ENCODE data around the gene ARHGAP31.
"Not testable (repeated sequence)": the region's sequence is repeated elsewhere in the genome, so short reads cannot be mapped to it uniquely, and the experiment has no call there.

Gene ARHGAP31

DNA sequence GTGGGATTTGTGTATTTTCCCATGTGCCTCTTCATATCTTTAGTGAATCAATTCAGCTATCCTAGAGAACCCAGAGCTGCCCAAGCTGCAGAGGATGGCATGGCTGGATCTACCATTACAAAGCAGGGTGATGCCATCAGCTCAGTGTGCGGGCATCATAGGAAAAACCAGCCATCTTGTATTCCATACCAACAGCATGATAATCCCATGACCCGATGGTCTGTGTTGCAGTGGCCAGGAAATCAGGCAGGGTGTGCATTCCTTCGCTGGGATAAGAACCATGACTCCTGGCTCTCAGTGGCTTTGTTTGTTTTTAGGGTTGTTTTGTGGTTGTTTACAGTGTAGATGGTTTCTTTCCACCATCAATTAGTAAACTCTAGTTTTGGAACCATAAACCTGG lies 36.0 kb downstream of the ARHGAP31 start:
- TF ChIP-seq ZNF384 (IDR thresholded peaks at IDR 0.05) (no peak), L3MBTL2 (conservative IDR thresholded peaks at IDR 0.05) (no peak), FOXM1 (IDR thresholded peaks at IDR 0.05; ENCODE audit: borderline replicate concordance) (no peak), FOXK2 (IDR thresholded peaks at IDR 0.05) (no peak), SP1 (IDR thresholded peaks at IDR 0.05) (no peak), BHLHE40 (IDR thresholded peaks at IDR 0.05; ENCODE audit: borderline replicate concordance) (no peak)
- DNase-seq (ENCODE audit: extremely low spot score) = no peak
- CTCF ChIA-PET = no interaction called here
- POLR2A ChIA-PET = no interaction called here

GRCh38 chr3:119330858-119331257 lies 36.7 kb downstream of the ARHGAP31 start:
- POLR2A ChIA-PET = no interaction called here
- DNase-seq (ENCODE audit: extremely low spot score) = no peak
- CTCF ChIA-PET = no interaction called here
- TF ChIP-seq LEF1 (IDR thresholded peaks at IDR 0.05; ENCODE audit: borderline replicate concordance) = no peak
- no peak for TF ChIP-seq ARNT (IDR thresholded peaks at IDR 0.05)
- no peak for TF ChIP-seq CTBP1 (IDR thresholded peaks at IDR 0.05; ENCODE audit: borderline replicate concordance)
- TF ChIP-seq PKNOX1 (IDR thresholded peaks at IDR 0.05) = no peak
- TF ChIP-seq SUZ12 (IDR thresholded peaks at IDR 0.05) = no peak
- TF ChIP-seq ELF4 (IDR thresholded peaks at IDR 0.05) = no peak
- TF ChIP-seq ZNF384 (IDR thresholded peaks at IDR 0.05) = no peak
- TF ChIP-seq FOXA1 (IDR thresholded peaks at IDR 0.05) = no peak
- no peak for TF ChIP-seq HDGF (IDR thresholded peaks at IDR 0.05; ENCODE audit: borderline replicate concordance)

GRCh38 chr3:119331661-119332060 lies 37.5 kb downstream of the ARHGAP31 start:
- no peak for DNase-seq (ENCODE audit: extremely low spot score)
- TF ChIP-seq PKNOX1 (IDR thresholded peaks at IDR 0.05) (no peak), TARDBP (IDR thresholded peaks at IDR 0.05) (no peak), ARNT (IDR thresholded peaks at IDR 0.05) (no peak), SUZ12 (IDR thresholded peaks at IDR 0.05) (no peak), FOXA1 (IDR thresholded peaks at IDR 0.05) (no peak), SP1 (IDR thresholded peaks at IDR 0.05) (no peak), ZNF384 (IDR thresholded peaks at IDR 0.05) (no peak), BHLHE40 (IDR thresholded peaks at IDR 0.05; ENCODE audit: borderline replicate concordance) (no peak), FOXM1 (IDR thresholded peaks at IDR 0.05; ENCODE audit: borderline replicate concordance) (no peak), NFRKB (IDR thresholded peaks at IDR 0.05) (no peak), HDGF (IDR thresholded peaks at IDR 0.05; ENCODE audit: borderline replicate concordance) (no peak), ELF4 (IDR thresholded peaks at IDR 0.05) (no peak)
- ChIA-PET CTCF (interaction anchor here (0.6 kb wide), 1 partner anchor 9 kb away, joined by 3 read pairs; no protein-coding TSS in a partner anchor), POLR2A (no interaction called here)

DNA sequence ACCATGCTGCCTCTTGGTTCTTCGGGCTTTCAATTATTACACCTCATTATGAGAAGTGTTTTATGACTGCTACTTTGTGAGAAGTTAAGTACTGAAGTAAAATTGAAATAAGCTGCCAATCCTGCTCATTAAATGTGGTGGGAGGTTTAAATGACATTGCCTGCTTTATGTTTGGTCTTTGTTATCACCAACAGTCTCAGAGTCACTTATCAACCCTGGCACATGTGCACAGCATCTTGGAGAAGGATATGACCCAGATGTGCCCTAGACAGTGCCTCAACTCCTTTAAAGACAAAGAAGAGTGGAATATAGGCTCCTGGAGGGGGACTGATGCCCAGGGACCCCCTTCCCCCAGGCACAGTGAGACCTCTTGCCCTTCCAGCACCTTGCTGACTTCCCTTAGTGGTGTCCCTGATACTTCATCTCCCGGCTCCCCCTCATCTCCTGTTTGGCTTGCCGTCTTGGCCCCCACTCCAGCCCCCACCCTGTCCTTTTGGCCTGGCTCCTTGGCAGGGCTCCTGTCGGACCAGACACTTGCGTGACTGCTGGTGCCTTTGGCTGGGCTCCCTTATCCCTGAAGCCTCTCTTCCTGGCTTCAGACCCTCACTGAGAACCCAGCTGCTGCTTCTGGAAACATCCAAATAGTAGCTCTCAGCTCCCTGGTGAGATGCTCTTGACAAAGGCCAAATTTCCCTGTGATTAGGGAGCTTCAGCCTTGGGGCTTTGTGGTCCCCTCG lies 39.8 kb downstream of the ARHGAP31 start:
- no peak for DNase-seq (ENCODE audit: extremely low spot score)
- CTCF ChIA-PET = no interaction called here
- POLR2A ChIA-PET = no interaction called here
- no peak for TF ChIP-seq SUZ12 (IDR thresholded peaks at IDR 0.05)
- no peak for TF ChIP-seq TARDBP (IDR thresholded peaks at IDR 0.05)
- no peak for TF ChIP-seq BHLHE40 (IDR thresholded peaks at IDR 0.05; ENCODE audit: borderline replicate concordance)
- TF ChIP-seq FOXK2 (IDR thresholded peaks at IDR 0.05) = no peak
- no peak for TF ChIP-seq LEF1 (IDR thresholded peaks at IDR 0.05; ENCODE audit: borderline replicate concordance)
- no peak for TF ChIP-seq FOXA1 (IDR thresholded peaks at IDR 0.05)
- TF ChIP-seq CTBP1 (IDR thresholded peaks at IDR 0.05; ENCODE audit: borderline replicate concordance) = no peak
- TF ChIP-seq FOXM1 (IDR thresholded peaks at IDR 0.05; ENCODE audit: borderline replicate concordance) = no peak
- TF ChIP-seq ZNF384 (IDR thresholded peaks at IDR 0.05) = no peak

DNA sequence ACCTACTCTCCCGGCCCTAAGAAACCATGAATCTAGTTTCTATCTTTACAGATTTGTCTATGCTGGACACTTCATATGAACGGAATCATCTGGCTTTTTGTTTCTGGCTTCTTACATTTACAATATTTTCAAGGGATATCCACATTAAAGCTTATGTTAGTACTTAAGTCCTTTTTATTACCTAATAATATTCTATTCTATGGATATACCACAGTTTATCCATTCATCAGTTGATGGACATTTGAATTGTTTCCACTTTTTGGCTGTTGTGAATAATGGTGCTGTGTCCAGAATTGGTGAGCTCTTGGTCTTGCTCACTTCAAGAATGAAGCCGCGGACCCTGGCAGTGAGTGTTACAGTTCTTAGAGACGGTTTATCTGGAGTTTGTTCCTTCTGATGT lies 42.6 kb downstream of the ARHGAP31 start:
- no peak for DNase-seq (ENCODE audit: extremely low spot score)
- ChIA-PET CTCF (no interaction called here), POLR2A (no interaction called here)
- TF ChIP-seq NFRKB (IDR thresholded peaks at IDR 0.05) (no peak), BHLHE40 (IDR thresholded peaks at IDR 0.05; ENCODE audit: borderline replicate concordance) (no peak), ARNT (IDR thresholded peaks at IDR 0.05) (no peak), TARDBP (IDR thresholded peaks at IDR 0.05) (no peak), L3MBTL2 (conservative IDR thresholded peaks at IDR 0.05) (no peak), LEF1 (IDR thresholded peaks at IDR 0.05; ENCODE audit: borderline replicate concordance) (no peak), FOXK2 (IDR thresholded peaks at IDR 0.05) (no peak), PKNOX1 (IDR thresholded peaks at IDR 0.05) (no peak), ZNF384 (IDR thresholded peaks at IDR 0.05) (no peak), CTBP1 (IDR thresholded peaks at IDR 0.05; ENCODE audit: borderline replicate concordance) (no peak)

DNA sequence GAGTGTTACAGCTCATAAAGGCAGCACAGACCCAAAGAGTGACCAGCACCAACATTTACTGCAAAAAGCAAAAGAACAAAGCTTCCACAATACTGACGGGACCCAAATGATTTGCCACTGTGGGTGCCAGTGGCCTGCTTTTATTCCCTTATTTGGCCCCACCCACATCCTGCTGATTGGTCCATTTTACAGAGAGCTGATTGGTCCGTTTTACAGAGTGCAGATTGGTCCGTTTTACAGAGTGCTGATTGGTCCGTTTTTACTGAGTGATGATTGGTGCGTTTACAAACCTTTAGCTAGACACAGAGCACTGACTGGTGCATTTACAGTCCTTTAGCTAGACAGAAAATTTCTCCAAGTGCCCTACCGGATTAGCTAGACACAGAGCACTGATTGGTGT lies 43.2 kb downstream of the ARHGAP31 start:
- DNase-seq (ENCODE audit: extremely low spot score); CTCF ChIA-PET; POLR2A ChIA-PET: not testable (repeated sequence)

GRCh38 chr3:119338754-119339153 lies 44.6 kb downstream of the ARHGAP31 start:
- TF ChIP-seq LEF1 (IDR thresholded peaks at IDR 0.05; ENCODE audit: borderline replicate concordance) = no peak
- TF ChIP-seq FOXA1 (IDR thresholded peaks at IDR 0.05) = no peak
- TF ChIP-seq NFRKB (IDR thresholded peaks at IDR 0.05) = no peak
- no peak for TF ChIP-seq CTBP1 (IDR thresholded peaks at IDR 0.05; ENCODE audit: borderline replicate concordance)
- TF ChIP-seq SP1 (IDR thresholded peaks at IDR 0.05) = no peak
- TF ChIP-seq ZNF384 (IDR thresholded peaks at IDR 0.05) = no peak
- TF ChIP-seq HDGF (IDR thresholded peaks at IDR 0.05; ENCODE audit: borderline replicate concordance) = no peak
- TF ChIP-seq ELF4 (IDR thresholded peaks at IDR 0.05) = no peak
- no peak for TF ChIP-seq FOXK2 (IDR thresholded peaks at IDR 0.05)
- no peak for TF ChIP-seq PKNOX1 (IDR thresholded peaks at IDR 0.05)
- TF ChIP-seq ARNT (IDR thresholded peaks at IDR 0.05) = no peak
- no peak for TF ChIP-seq L3MBTL2 (conservative IDR thresholded peaks at IDR 0.05)
- no peak for TF ChIP-seq FOXM1 (IDR thresholded peaks at IDR 0.05; ENCODE audit: borderline replicate concordance)
- DNase-seq (ENCODE audit: extremely low spot score) = no peak
- CTCF ChIA-PET = interaction anchor here (0.6 to 0.7 kb wide), 2 partner anchors 26 to 44 kb away, joined by 4 to 5 read pairs; no protein-coding TSS in a partner anchor
- POLR2A ChIA-PET = no interaction called here

All from HEK293T (cell line).